ENCODE results near the gene GMDS. TPM values are rescaled to one million over a fixed set of nuclear protein-coding genes. Genes with fewer than 3 reads are reported as not detected.

The GMDS gene
- polyA plus RNA-seq, 1 donor (not counting 4 experiments of a cell fraction or from before 2014, with no cell fraction given), result 22.1 TPM

DNA sequence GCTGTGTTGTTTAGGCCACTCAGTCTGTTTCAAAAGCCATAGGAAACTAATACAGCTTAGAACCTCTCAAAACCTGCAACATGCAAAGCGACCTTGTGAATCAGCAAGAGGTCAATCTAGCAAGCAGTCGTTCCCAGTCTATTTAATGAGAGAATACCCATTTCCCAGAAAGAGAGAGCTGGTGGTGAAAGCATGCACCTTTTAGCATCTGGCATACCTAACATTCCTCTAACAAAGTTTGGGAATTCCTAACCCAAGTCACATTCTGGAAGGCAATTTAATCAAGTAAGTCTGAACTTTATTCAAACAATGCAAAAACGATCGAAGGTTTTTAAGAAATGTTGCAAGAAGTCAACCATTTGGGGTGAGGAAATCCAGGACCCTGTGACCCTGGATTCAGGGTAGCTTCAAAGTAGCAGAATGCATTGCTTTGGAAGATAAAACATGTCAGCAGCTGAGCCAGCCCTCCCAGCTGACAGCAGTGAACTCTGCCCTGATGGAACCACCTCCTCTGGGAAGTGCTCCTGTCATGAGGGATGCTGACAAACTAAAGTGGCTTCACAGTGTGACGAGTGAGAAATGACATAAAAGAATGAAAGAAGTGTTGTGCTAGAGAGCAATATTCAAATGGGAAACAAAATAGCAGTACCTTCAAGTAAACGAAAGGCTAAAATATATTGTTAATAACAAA is 104.8 kb downstream of the GMDS start:
- no peaks in the 10 kb centered on the region for H3K27me3 ChIP-seq (ENCODE audit: control insufficient read depth, extremely low read depth, insufficient read depth, low read length)
- H2AFZ ChIP-seq (ENCODE audit: control insufficient read depth, low read length), result no peak overlapping the region
- no peak overlapping the region for H3K4me2 ChIP-seq (ENCODE audit: control insufficient read depth, extremely low read depth, insufficient read depth, low read depth, low read length)
- H3K79me2 ChIP-seq (ENCODE audit: control insufficient read depth, insufficient read depth, low read length), result no peaks in the 10 kb centered on the region
- no peak overlapping the region for H3K9ac ChIP-seq (ENCODE audit: control insufficient read depth, extremely low read depth, insufficient read depth, low read length)
- no peaks in the 10 kb centered on the region for H4K20me1 ChIP-seq (ENCODE audit: control insufficient read depth, extremely low read depth, insufficient read depth, low read length)
- no peak for FAIRE-seq
- no peak overlapping the region for H3K27ac ChIP-seq (ENCODE audit: control insufficient read depth, insufficient read depth, low read length)
- no peaks in the 10 kb centered on the region for H3K9me3 ChIP-seq (ENCODE audit: control insufficient read depth, low read depth, low read length)
- dilution Hi-C loops (cut with MboI; ENCODE audit: extremely low pct_ligation_motif_present, low sequenced_read_pairs), result no loop called here
- no peak for DNase-seq (ENCODE audit: low read depth, low spot score)
- no peaks in the 10 kb centered on the region for H3K36me3 ChIP-seq (ENCODE audit: control insufficient read depth in 2 of 2, extremely low read depth in 1 of 2, insufficient read depth in 2 of 2, low read length in 2 of 2)
- H3K4me1 ChIP-seq (ENCODE audit: control insufficient read depth, extremely low read depth, insufficient read depth, low read length), result no peaks in the 10 kb centered on the region
- TF ChIP-seq EZH2 (IDR thresholded peaks at IDR 0.05; ENCODE audit: low read length), result no peak
- TF ChIP-seq, protein P1, sequence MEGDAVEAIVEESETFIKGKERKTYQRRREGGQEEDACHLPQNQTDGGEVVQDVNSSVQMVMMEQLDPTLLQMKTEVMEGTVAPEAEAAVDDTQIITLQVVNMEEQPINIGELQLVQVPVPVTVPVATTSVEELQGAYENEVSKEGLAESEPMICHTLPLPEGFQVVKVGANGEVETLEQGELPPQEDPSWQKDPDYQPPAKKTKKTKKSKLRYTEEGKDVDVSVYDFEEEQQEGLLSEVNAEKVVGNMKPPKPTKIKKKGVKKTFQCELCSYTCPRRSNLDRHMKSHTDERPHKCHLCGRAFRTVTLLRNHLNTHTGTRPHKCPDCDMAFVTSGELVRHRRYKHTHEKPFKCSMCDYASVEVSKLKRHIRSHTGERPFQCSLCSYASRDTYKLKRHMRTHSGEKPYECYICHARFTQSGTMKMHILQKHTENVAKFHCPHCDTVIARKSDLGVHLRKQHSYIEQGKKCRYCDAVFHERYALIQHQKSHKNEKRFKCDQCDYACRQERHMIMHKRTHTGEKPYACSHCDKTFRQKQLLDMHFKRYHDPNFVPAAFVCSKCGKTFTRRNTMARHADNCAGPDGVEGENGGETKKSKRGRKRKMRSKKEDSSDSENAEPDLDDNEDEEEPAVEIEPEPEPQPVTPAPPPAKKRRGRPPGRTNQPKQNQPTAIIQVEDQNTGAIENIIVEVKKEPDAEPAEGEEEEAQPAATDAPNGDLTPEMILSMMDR (optimal IDR thresholded peaks at IDR 0.05 in 1 of 3, IDR thresholded peaks at IDR 0.05 in 1 of 3, conservative IDR thresholded peaks at IDR 0.05 in 1 of 3; ENCODE audit: extremely low read depth in 1 of 3, insufficient read depth in 2 of 3, low read length in 3 of 3), result no peak
- H3K4me3 ChIP-seq (ENCODE audit: control insufficient read depth in 2 of 3, extremely low read depth in 1 of 3, insufficient read depth in 2 of 3, low read depth in 1 of 3, low read length in 3 of 3), result no peak overlapping the region
- no peaks in the 10 kb centered on the region for H3K9me1 ChIP-seq (ENCODE audit: control insufficient read depth, extremely low read depth, insufficient read depth, low read length)

DNA sequence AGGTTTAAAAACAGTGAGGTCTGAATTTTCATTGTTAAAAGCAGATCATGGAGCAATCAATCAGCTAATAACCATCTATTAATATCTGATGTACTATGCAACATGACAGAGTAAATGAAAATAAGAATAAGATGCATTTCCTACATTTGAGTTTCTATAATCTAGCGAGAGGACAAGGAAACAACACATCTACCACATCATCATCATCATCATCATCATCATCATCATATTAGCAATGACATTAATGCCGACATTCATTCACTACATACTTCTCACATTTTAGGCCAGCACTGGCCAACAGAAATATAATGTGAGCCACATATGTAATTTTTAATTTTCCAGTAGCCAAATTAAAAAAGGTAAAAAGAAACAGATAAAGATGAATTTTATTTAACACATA is 110.0 kb downstream of the GMDS start:
- TF ChIP-seq, protein P1 (optimal IDR thresholded peaks at IDR 0.05 in 1 of 3, IDR thresholded peaks at IDR 0.05 in 1 of 3, conservative IDR thresholded peaks at IDR 0.05 in 1 of 3; ENCODE audit: extremely low read depth in 1 of 3, insufficient read depth in 2 of 3, low read length in 3 of 3), result no peak
- no peak for TF ChIP-seq EZH2 (IDR thresholded peaks at IDR 0.05; ENCODE audit: low read length)
- FAIRE-seq, result no peak
- Histone ChIP-seq H3K79me2 (ENCODE audit: control insufficient read depth, insufficient read depth, low read length) (no peaks in the 10 kb centered on the region), H3K4me3 (ENCODE audit: control insufficient read depth in 2 of 3, extremely low read depth in 1 of 3, insufficient read depth in 2 of 3, low read depth in 1 of 3, low read length in 3 of 3) (no peak overlapping the region), H3K27ac (ENCODE audit: control insufficient read depth, insufficient read depth, low read length) (no peak overlapping the region), H3K9me3 (ENCODE audit: control insufficient read depth, low read depth, low read length) (no peaks in the 10 kb centered on the region), H3K36me3 (ENCODE audit: control insufficient read depth in 2 of 2, extremely low read depth in 1 of 2, insufficient read depth in 2 of 2, low read length in 2 of 2) (no peaks in the 10 kb centered on the region), H3K27me3 (ENCODE audit: control insufficient read depth, extremely low read depth, insufficient read depth, low read length) (no peaks in the 10 kb centered on the region), H3K9me1 (ENCODE audit: control insufficient read depth, extremely low read depth, insufficient read depth, low read length) (no peaks in the 10 kb centered on the region), H3K9ac (ENCODE audit: control insufficient read depth, extremely low read depth, insufficient read depth, low read length) (no peak overlapping the region), H4K20me1 (ENCODE audit: control insufficient read depth, extremely low read depth, insufficient read depth, low read length) (no peaks in the 10 kb centered on the region), H3K4me1 (ENCODE audit: control insufficient read depth, extremely low read depth, insufficient read depth, low read length) (peaks cover 8% of the 10 kb centered on the region), H3K4me2 (ENCODE audit: control insufficient read depth, extremely low read depth, insufficient read depth, low read depth, low read length) (no peak overlapping the region), H2AFZ (ENCODE audit: control insufficient read depth, low read length) (no peak overlapping the region)
- no peak for DNase-seq (ENCODE audit: low read depth, low spot score)
- dilution Hi-C loops (cut with MboI; ENCODE audit: extremely low pct_ligation_motif_present, low sequenced_read_pairs), result no loop called here

Measured in keratinocyte (primary cell).